ENCODE results near the gene ZNG1A.
"Not testable (repeated sequence)": the region's sequence is repeated elsewhere in the genome, so short reads cannot be mapped to it uniquely, and the experiment has no call there.

DNA sequence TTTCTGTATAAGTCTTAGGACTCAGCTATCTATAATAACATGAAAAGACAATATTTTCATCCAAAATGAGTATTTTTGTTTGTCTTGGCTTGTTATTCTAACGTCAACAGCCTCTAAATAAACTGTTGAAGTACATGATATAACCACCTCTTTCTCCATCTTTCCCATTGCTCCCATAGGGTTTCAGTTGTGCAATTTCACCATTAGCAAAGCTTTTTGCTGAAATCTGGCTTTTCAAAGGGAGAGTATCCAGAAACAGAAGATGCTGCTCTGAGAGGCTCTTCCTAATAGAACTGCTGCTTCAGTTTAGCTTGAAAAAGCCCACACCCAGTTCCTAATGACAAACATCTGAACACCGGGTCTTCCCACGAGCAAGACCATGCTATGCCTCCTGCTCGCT, 91.8 kb downstream of the ZNG1A start:
- TF ChIP-seq CTCF, POLR2A (IDR thresholded peaks at IDR 0.05): not testable (repeated sequence)

All from Peyer's patch (tissue), 4 donors.